ENCODE data around the gene CMIP. TPM values are rescaled to one million over a fixed set of nuclear protein-coding genes. Genes with fewer than 3 reads are reported as not detected.

CMIP gene
- polyA plus RNA-seq, 1 donor from 2014 or later = 15.1 TPM

- Histone ChIP-seq H3K9me2 (ENCODE audit: insufficient read depth, low read length) (no peaks in the 10 kb centered on the region), H3K36me3 (ENCODE audit: insufficient read depth, low read length) (peaks cover 21% of the 10 kb centered on the region)
These were observed 255.6 kb downstream of the CMIP start for GRCh38 chr16:81700071-81700779.

GRCh38 chr16:81700780-81701165 lies 256.2 kb downstream of the CMIP start:
- Histone ChIP-seq H3K36me3 (ENCODE audit: insufficient read depth, low read length) (peaks cover 27% of the 10 kb centered on the region), H4K20me1 (ENCODE audit: insufficient read depth) (no peaks in the 10 kb centered on the region), H3K4me3 (ENCODE audit: low read length) (no peak overlapping the region), H3K27ac (ENCODE audit: low read length) (no peak overlapping the region), H3F3A (ENCODE audit: insufficient read depth, low read length, poor library complexity, severe bottlenecking) (peaks cover 7% of the 10 kb centered on the region), H2AFZ (ENCODE audit: low read depth, low read length) (no peak overlapping the region), H3K27me3 (ENCODE audit: insufficient read depth, low read depth, low read length) (no peaks in the 10 kb centered on the region), H3K9me3 (ENCODE audit: low read length) (no peaks in the 10 kb centered on the region), H3K9me2 (ENCODE audit: insufficient read depth, low read length) (no peaks in the 10 kb centered on the region), H3K79me2 (replicated peaks; ENCODE audit: insufficient read depth, low read length) (no peaks in the 10 kb centered on the region), H3K4me2 (ENCODE audit: low read length) (no peak overlapping the region), H3K9ac (ENCODE audit: low read length) (no peak overlapping the region)
- TF ChIP-seq TAF1 (IDR thresholded peaks at IDR 0.05; ENCODE audit: low read depth) (no peak), EZH2 (IDR thresholded peaks at IDR 0.05; ENCODE audit: borderline replicate concordance, insufficient read depth, low read length, poor library complexity, severe bottlenecking) (no peak), MXI1 (conservative IDR thresholded peaks at IDR 0.05; ENCODE audit: poor library complexity, severe bottlenecking) (no peak), EP300 (conservative IDR thresholded peaks at IDR 0.05; ENCODE audit: poor library complexity, severe bottlenecking) (no peak)

More at GRCh38 chr16:81700071-81700779, 255.6 kb downstream of the CMIP start:
- Histone ChIP-seq H3K4me2 (ENCODE audit: low read length) (no peak overlapping the region), H3K9me3 (ENCODE audit: low read length) (no peaks in the 10 kb centered on the region), H3K4me3 (ENCODE audit: low read length) (no peak overlapping the region), H3K27ac (ENCODE audit: low read length) (peak overlapping the region; percentile 96), H3F3A (ENCODE audit: insufficient read depth, low read length, poor library complexity, severe bottlenecking) (peaks cover 7% of the 10 kb centered on the region), H3K9ac (ENCODE audit: low read length) (no peak overlapping the region), H2AFZ (ENCODE audit: low read depth, low read length) (no peak overlapping the region), H3K27me3 (ENCODE audit: insufficient read depth, low read depth, low read length) (no peaks in the 10 kb centered on the region), H3K79me2 (replicated peaks; ENCODE audit: insufficient read depth, low read length) (no peaks in the 10 kb centered on the region), H4K20me1 (ENCODE audit: insufficient read depth) (no peaks in the 10 kb centered on the region)
- TF ChIP-seq REST (IDR thresholded peaks at IDR 0.05; ENCODE audit: borderline replicate concordance) (no peak), TAF1 (IDR thresholded peaks at IDR 0.05; ENCODE audit: low read depth) (no peak), CTCF (IDR thresholded peaks at IDR 0.05; ENCODE audit: poor library complexity, severe bottlenecking) (no peak), RAD21 (conservative IDR thresholded peaks at IDR 0.05) (no peak), MXI1 (conservative IDR thresholded peaks at IDR 0.05; ENCODE audit: poor library complexity, severe bottlenecking) (no peak), POLR2AphosphoS5 (IDR thresholded peaks at IDR 0.05) (no peak), EZH2 (IDR thresholded peaks at IDR 0.05; ENCODE audit: borderline replicate concordance, insufficient read depth, low read length, poor library complexity, severe bottlenecking) (no peak)
